OCI-LY3 (cell line): ENCODE results near the gene CACNA1G.

Experiments
- EZH2phosphoT487 ChIP-seq: fragments of 200-600 bp; shearing (Covaris generic); IDR thresholded peaks from 2 replicates; pipeline ENCODE4 v1.6.1; 2018; ENCODE audit warnings: antibody characterized with exemption, mixed run types, low read depth
- TF ChIP-seq, protein P1 (sequence below): fragments of 200-600, 300-600 bp; sonication (generic); IDR thresholded peaks from 2 replicates; pipeline ENCODE4 v1.5.1; 2014; ENCODE audit warnings: antibody characterized with exemption, low read length, low read depth

DNA sequence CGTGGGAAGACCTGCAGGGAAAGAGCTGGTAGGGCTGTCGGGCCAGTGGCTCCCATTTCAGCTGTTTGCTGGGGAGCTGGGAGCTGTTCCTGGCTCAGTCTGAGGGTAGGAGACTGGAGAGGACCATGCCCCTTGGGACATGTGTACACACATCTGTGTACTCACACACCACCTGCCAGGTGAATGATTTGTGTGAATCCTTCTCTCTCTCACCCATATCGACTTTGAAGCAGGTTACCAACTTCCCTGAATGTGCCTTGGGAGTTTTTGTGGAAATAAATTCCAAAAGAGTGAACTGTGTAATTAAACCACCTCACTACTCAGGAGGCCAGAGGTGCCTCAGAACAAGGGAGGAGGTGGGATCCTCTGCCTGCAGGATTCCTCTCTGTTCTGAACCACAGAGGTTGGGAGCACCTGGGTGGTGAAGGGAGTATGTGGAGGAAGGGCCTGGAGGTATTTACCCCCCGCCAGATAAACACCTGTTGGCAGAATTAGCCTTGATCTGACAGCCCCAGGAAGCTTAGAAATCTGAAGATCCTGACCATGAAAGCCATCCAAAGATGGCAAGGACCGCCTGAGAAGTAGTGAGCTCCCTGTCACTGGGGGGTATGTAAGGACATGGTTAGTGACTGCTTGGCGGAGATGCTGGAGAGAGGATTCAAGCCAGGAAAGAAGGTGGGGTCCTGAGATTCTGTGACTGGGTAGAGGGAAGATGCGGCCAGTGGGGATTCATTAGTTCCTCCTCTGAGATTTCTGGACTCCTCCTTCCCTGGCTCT, 77.5 kb downstream of the CACNA1G start:
- TF ChIP-seq, protein P1, sequence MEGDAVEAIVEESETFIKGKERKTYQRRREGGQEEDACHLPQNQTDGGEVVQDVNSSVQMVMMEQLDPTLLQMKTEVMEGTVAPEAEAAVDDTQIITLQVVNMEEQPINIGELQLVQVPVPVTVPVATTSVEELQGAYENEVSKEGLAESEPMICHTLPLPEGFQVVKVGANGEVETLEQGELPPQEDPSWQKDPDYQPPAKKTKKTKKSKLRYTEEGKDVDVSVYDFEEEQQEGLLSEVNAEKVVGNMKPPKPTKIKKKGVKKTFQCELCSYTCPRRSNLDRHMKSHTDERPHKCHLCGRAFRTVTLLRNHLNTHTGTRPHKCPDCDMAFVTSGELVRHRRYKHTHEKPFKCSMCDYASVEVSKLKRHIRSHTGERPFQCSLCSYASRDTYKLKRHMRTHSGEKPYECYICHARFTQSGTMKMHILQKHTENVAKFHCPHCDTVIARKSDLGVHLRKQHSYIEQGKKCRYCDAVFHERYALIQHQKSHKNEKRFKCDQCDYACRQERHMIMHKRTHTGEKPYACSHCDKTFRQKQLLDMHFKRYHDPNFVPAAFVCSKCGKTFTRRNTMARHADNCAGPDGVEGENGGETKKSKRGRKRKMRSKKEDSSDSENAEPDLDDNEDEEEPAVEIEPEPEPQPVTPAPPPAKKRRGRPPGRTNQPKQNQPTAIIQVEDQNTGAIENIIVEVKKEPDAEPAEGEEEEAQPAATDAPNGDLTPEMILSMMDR: no peak
- no peak for TF ChIP-seq EZH2phosphoT487
